ENCODE results near the gene COL19A1. TPM values are rescaled to one million over a fixed set of nuclear protein-coding genes. Genes with fewer than 3 reads are reported as not detected.

The COL19A1 gene
- polyA plus RNA-seq, 4 donors: 0.09 to 5.2 TPM; not detected in 2

- H3K4me3 ChIP-seq (ENCODE audit: low read depth in 1 of 3, low read length in 3 of 3): no peak overlapping the region
- H3K36me3 ChIP-seq (ENCODE audit: control insufficient read depth in 3 of 3, insufficient read depth in 2 of 3, low read depth in 1 of 3, low read length in 3 of 3): no peaks in the 10 kb centered on the region
- FAIRE-seq (no peak), DNase-seq (no peak)
- 78 to 88% (median 80%) methylated on average over 1 of the region's 1 CpG for WGBS, 3 donors
- H3K27me3 ChIP-seq (ENCODE audit: control insufficient read depth in 3 of 3, insufficient read depth in 3 of 3, low read length in 3 of 3): peaks cover 0 to 22% (median 0%) of the 10 kb centered on the region in 3 donors
- H3K4me1 ChIP-seq (ENCODE audit: control insufficient read depth in 3 of 3, insufficient read depth in 2 of 3, low read depth in 1 of 3, low read length in 2 of 3): peaks cover 0 to 6% (median 0%) of the 10 kb centered on the region in 3 donors
- H3K27ac ChIP-seq (ENCODE audit: low read depth in 1 of 3, low read length in 2 of 3): no peak overlapping the region
- H3K9me3 ChIP-seq (ENCODE audit: control insufficient read depth in 2 of 2, insufficient read depth in 1 of 2, low read depth in 1 of 2, low read length in 1 of 2): no peaks in the 10 kb centered on the region
These were observed 2.0 kb downstream of the COL19A1 start for GRCh38 chr6:69868252-69868804.

GRCh38 chr6:69868961-69869360 lies 2.6 kb downstream of the COL19A1 start:
- Histone ChIP-seq H3K36me3 (ENCODE audit: control insufficient read depth in 3 of 3, insufficient read depth in 2 of 3, low read depth in 1 of 3, low read length in 3 of 3) (no peaks in the 10 kb centered on the region), H3K4me3 (ENCODE audit: low read depth in 1 of 3, low read length in 3 of 3) (no peak overlapping the region), H3K27ac (ENCODE audit: low read depth in 1 of 3, low read length in 2 of 3) (no peak overlapping the region), H3K27me3 (ENCODE audit: control insufficient read depth in 3 of 3, insufficient read depth in 3 of 3, low read length in 3 of 3) (peaks cover 0 to 22% (median 0%) of the 10 kb centered on the region in 3 donors), H3K9me3 (ENCODE audit: control insufficient read depth in 2 of 2, insufficient read depth in 1 of 2, low read depth in 1 of 2, low read length in 1 of 2) (no peaks in the 10 kb centered on the region), H3K4me1 (ENCODE audit: control insufficient read depth in 3 of 3, insufficient read depth in 2 of 3, low read depth in 1 of 3, low read length in 2 of 3) (peaks cover 0 to 6% (median 0%) of the 10 kb centered on the region in 3 donors)
- DNase-seq: no peak
- no peak for FAIRE-seq
- WGBS, 3 donors: 57 to 92% (median 82%) methylated on average over 1 of the region's 1 CpG

DNA sequence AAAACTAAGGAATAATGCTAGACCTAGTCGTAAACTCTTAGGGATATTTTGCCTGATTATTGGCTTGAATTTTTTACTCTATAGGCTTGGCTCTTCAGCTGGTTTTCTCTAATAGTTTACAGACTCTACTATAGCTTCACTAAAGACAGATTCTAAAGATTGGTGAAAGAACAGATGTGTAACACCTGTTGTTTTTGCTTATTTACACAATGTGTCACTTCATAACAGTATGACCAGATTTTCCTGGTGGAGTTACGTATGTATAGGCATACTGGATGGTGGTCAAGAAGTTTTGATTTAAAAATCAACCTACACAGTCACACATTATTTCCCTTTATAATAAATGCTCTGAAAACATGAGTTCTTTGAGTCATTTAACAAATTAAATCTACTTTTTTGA lies 4.8 kb downstream of the COL19A1 start:
- H3K4me3 ChIP-seq (ENCODE audit: low read depth in 1 of 3, low read length in 3 of 3): no peak overlapping the region
- peaks cover 0 to 6% (median 0%) of the 10 kb centered on the region in 3 donors for H3K4me1 ChIP-seq (ENCODE audit: control insufficient read depth in 3 of 3, insufficient read depth in 2 of 3, low read depth in 1 of 3, low read length in 2 of 3)
- 69 to 81% (median 69%) methylated on average over 2 of the region's 2 CpGs for WGBS, 3 donors
- FAIRE-seq: no peak
- H3K36me3 ChIP-seq (ENCODE audit: control insufficient read depth in 3 of 3, insufficient read depth in 2 of 3, low read depth in 1 of 3, low read length in 3 of 3): no peaks in the 10 kb centered on the region
- no peak overlapping the region for H3K27ac ChIP-seq (ENCODE audit: low read depth in 1 of 3, low read length in 2 of 3)
- DNase-seq: no peak
- peaks cover 0 to 19% (median 0%) of the 10 kb centered on the region in 3 donors for H3K27me3 ChIP-seq (ENCODE audit: control insufficient read depth in 3 of 3, insufficient read depth in 3 of 3, low read length in 3 of 3)
- H3K9me3 ChIP-seq (ENCODE audit: control insufficient read depth in 2 of 2, insufficient read depth in 1 of 2, low read depth in 1 of 2, low read length in 1 of 2): no peaks in the 10 kb centered on the region

GRCh38 chr6:69873291-69873690 lies 6.9 kb downstream of the COL19A1 start:
- WGBS, 3 donors: 67 to 85% (median 72%) methylated on average over 2 of the region's 2 CpGs
- DNase-seq: peak in 1 of 2 donors; percentile 65
- H3K36me3 ChIP-seq (ENCODE audit: control insufficient read depth in 3 of 3, insufficient read depth in 2 of 3, low read depth in 1 of 3, low read length in 3 of 3): no peaks in the 10 kb centered on the region
- peaks cover 0 to 6% (median 0%) of the 10 kb centered on the region in 3 donors for H3K4me1 ChIP-seq (ENCODE audit: control insufficient read depth in 3 of 3, insufficient read depth in 2 of 3, low read depth in 1 of 3, low read length in 2 of 3)
- FAIRE-seq: no peak
- H3K9me3 ChIP-seq (ENCODE audit: control insufficient read depth in 2 of 2, insufficient read depth in 1 of 2, low read depth in 1 of 2, low read length in 1 of 2): no peaks in the 10 kb centered on the region
- no peak overlapping the region for H3K27ac ChIP-seq (ENCODE audit: low read depth in 1 of 3, low read length in 2 of 3)
- peaks cover 0 to 5% (median 0%) of the 10 kb centered on the region in 3 donors for H3K27me3 ChIP-seq (ENCODE audit: control insufficient read depth in 3 of 3, insufficient read depth in 3 of 3, low read length in 3 of 3)
- no peak overlapping the region for H3K4me3 ChIP-seq (ENCODE audit: low read depth in 1 of 3, low read length in 3 of 3)

- Histone ChIP-seq H3K4me3 (ENCODE audit: low read depth in 1 of 3, low read length in 3 of 3) (no peak overlapping the region), H3K4me1 (ENCODE audit: control insufficient read depth in 3 of 3, insufficient read depth in 2 of 3, low read depth in 1 of 3, low read length in 2 of 3) (peaks cover 0 to 6% (median 0%) of the 10 kb centered on the region in 3 donors), H3K9me3 (ENCODE audit: control insufficient read depth in 2 of 2, insufficient read depth in 1 of 2, low read depth in 1 of 2, low read length in 1 of 2) (no peaks in the 10 kb centered on the region), H3K27ac (ENCODE audit: low read depth in 1 of 3, low read length in 2 of 3) (no peak overlapping the region), H3K27me3 (ENCODE audit: control insufficient read depth in 3 of 3, insufficient read depth in 3 of 3, low read length in 3 of 3) (no peaks in the 10 kb centered on the region), H3K36me3 (ENCODE audit: control insufficient read depth in 3 of 3, insufficient read depth in 2 of 3, low read depth in 1 of 3, low read length in 3 of 3) (no peaks in the 10 kb centered on the region)
- WGBS, 3 donors: 67 to 91% (median 76%) methylated on average over 3 of the region's 3 CpGs
- DNase-seq (no peak), FAIRE-seq (no peak)
These were observed 9.4 kb downstream of the COL19A1 start for GRCh38 chr6:69875715-69876114.

- Histone ChIP-seq H3K9me3 (ENCODE audit: control insufficient read depth in 2 of 2, insufficient read depth in 1 of 2, low read depth in 1 of 2, low read length in 1 of 2) (no peaks in the 10 kb centered on the region), H3K4me1 (ENCODE audit: control insufficient read depth in 3 of 3, insufficient read depth in 2 of 3, low read depth in 1 of 3, low read length in 2 of 3) (no peaks in the 10 kb centered on the region), H3K27ac (ENCODE audit: low read depth in 1 of 3, low read length in 2 of 3) (no peak overlapping the region), H3K27me3 (ENCODE audit: control insufficient read depth in 3 of 3, insufficient read depth in 3 of 3, low read length in 3 of 3) (no peaks in the 10 kb centered on the region), H3K4me3 (ENCODE audit: low read depth in 1 of 3, low read length in 3 of 3) (no peak overlapping the region), H3K36me3 (ENCODE audit: control insufficient read depth in 3 of 3, insufficient read depth in 2 of 3, low read depth in 1 of 3, low read length in 3 of 3) (no peaks in the 10 kb centered on the region)
- 81 to 92% (median 91%) methylated on average over 1 of the region's 1 CpG for WGBS, 3 donors
- no peak for FAIRE-seq
- DNase-seq: no peak
These were observed 12.4 kb downstream of the COL19A1 start for GRCh38 chr6:69878795-69879194.

DNA sequence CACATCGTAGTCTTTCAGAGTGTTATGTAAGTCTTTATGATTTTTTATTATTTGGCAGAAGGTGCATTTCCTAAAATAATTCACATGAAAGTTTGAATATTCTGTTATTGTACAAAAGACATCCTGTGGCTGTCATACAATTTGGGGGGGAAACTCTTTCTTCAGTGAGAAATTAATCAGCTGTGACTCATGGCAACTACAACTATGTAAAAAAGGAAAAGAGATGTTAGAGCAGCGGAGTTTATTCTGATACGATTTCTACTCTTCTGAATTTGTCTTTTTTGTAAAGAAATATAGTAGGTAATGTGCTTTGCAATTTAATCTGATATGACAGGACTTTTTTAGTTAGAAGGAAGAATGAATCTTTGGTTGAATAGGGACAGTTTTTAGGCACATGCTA lies 14.2 kb downstream of the COL19A1 start:
- no peak for DNase-seq
- H3K27ac ChIP-seq (ENCODE audit: low read depth in 1 of 3, low read length in 2 of 3): no peak overlapping the region
- no peak for FAIRE-seq
- 78 to 91% (median 81%) methylated on average over 3 of the region's 3 CpGs for WGBS, 3 donors
- H3K36me3 ChIP-seq (ENCODE audit: control insufficient read depth in 3 of 3, insufficient read depth in 2 of 3, low read depth in 1 of 3, low read length in 3 of 3): no peaks in the 10 kb centered on the region
- H3K27me3 ChIP-seq (ENCODE audit: control insufficient read depth in 3 of 3, insufficient read depth in 3 of 3, low read length in 3 of 3): no peaks in the 10 kb centered on the region
- no peak overlapping the region for H3K4me3 ChIP-seq (ENCODE audit: low read depth in 1 of 3, low read length in 3 of 3)
- H3K4me1 ChIP-seq (ENCODE audit: control insufficient read depth in 3 of 3, insufficient read depth in 2 of 3, low read depth in 1 of 3, low read length in 2 of 3): no peaks in the 10 kb centered on the region
- H3K9me3 ChIP-seq (ENCODE audit: control insufficient read depth in 2 of 2, insufficient read depth in 1 of 2, low read depth in 1 of 2, low read length in 1 of 2): no peaks in the 10 kb centered on the region

DNA sequence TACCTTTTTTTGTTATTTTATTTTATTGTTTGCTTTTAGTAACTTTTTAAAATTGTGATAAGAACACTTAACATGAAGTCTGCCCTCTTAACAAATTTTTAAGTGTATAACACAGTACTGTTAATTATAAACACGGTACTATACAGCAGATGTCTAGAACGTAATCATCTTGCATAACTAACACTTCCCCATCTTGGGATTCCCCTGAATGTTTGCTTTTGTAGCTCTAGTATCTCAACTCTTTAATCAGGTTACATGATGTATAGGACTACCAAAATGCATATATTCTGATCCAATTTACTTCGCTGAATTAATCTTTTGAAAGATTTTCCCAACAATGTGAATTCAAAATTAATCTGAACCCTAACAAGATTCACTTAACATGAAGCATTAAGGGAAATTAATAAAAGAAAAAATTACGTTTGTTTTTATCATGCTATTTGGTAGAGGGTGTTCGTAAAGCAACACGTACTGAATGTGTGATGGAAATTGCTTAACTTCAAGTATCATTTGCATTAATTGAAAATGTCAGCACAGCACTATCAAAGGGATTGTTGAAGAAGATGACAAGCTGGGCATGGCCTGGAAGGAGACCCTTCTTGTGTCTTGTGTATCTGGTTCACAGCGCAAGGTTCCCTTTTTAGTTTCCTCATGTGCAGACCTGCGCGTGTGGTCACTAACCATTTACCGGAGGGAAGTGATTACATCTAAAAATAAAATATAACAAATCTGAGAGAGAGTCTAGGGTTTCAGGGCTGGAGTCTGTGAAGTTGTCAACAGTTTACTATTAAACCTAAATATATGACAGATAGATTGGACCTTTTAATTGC lies 15.2 kb downstream of the COL19A1 start:
- Histone ChIP-seq H3K9me3 (ENCODE audit: control insufficient read depth in 2 of 2, insufficient read depth in 1 of 2, low read depth in 1 of 2, low read length in 1 of 2) (no peaks in the 10 kb centered on the region), H3K36me3 (ENCODE audit: control insufficient read depth in 3 of 3, insufficient read depth in 2 of 3, low read depth in 1 of 3, low read length in 3 of 3) (no peaks in the 10 kb centered on the region), H3K4me3 (ENCODE audit: low read depth in 1 of 3, low read length in 3 of 3) (no peak overlapping the region), H3K27ac (ENCODE audit: low read depth in 1 of 3, low read length in 2 of 3) (no peak overlapping the region), H3K27me3 (ENCODE audit: control insufficient read depth in 3 of 3, insufficient read depth in 3 of 3, low read length in 3 of 3) (no peaks in the 10 kb centered on the region), H3K4me1 (ENCODE audit: control insufficient read depth in 3 of 3, insufficient read depth in 2 of 3, low read depth in 1 of 3, low read length in 2 of 3) (no peaks in the 10 kb centered on the region)
- DNase-seq: no peak
- WGBS, 3 donors: 65 to 80% (median 74%) methylated on average over 10 of the region's 10 CpGs
- FAIRE-seq: no peak
